CD4-positive, alpha-beta memory T cell (primary cell): Measurements from ENCODE around the gene RGS10. TPM values are rescaled to one million over a fixed set of nuclear protein-coding genes. Genes with fewer than 3 reads are reported as not detected.

Experiments used
- CTCF ChIA-PET: fragments of 350-600 bp; sonication (Branson Sonifier 250); formaldehyde crosslinking; loops from one replicate; lab custom pipeline; 2021; ENCODE audit warnings: inconsistent platforms; ENCODE audit not compliant: partially characterized antibody; lab: Charles Lee
- POLR2A ChIA-PET: fragments of 350-600 bp; sonication (Branson Sonifier 250); formaldehyde crosslinking; loops from one replicate; lab custom pipeline; 2021; ENCODE audit not compliant: partially characterized antibody; lab: Charles Lee
- DNase-seq, 5 donors: peaks; one replicate each; pipeline versions ENCODE4 v3.0.0 to v3.0.0-alpha.2; 2020 to 2022; ENCODE audit warnings: mixed read lengths in 1 of 5
- H3K27ac ChIP-seq: one replicate; pipeline ENCODE4 v1.7.0; 2013; ENCODE audit warnings: low read depth, low read length
- H3K27me3 ChIP-seq: 2 replicates; pipeline ENCODE4 v1.7.0; 2013; ENCODE audit warnings: mild to moderate bottlenecking, low read length, moderate library complexity; ENCODE audit not compliant: insufficient read depth
- H3K36me3 ChIP-seq: 2 replicates; pipeline ENCODE4 v1.7.0; 2013; ENCODE audit warnings: mild to moderate bottlenecking, low read length, moderate library complexity; ENCODE audit not compliant: insufficient read depth
- H3K4me1 ChIP-seq: 2 replicates; pipeline ENCODE4 v1.7.0; 2013; ENCODE audit warnings: mild to moderate bottlenecking, low read length, moderate library complexity; ENCODE audit not compliant: insufficient read depth
- H3K4me3 ChIP-seq, 2 donors: one replicate each; pipeline ENCODE4 v1.7.0; 2013; ENCODE audit warnings: low read length in 2 of 2, mild to moderate bottlenecking in 1 of 2
- H3K9me3 ChIP-seq, 2 donors: one replicate each; pipeline ENCODE4 v1.7.0; 2013; ENCODE audit warnings: low read length in 2 of 2, control low read depth in 1 of 2; ENCODE audit not compliant: control insufficient read depth in 1 of 2
- H3K27ac Mint-ChIP-seq, 7 donors: one replicate each; pipeline ENCODE4 v1.8.0; 2020 to 2021; ENCODE audit warnings: mixed read lengths in 7 of 7, mild to moderate bottlenecking in 6 of 7, inconsistent platforms in 3 of 7, moderate library complexity in 3 of 7
- H3K27me3 Mint-ChIP-seq, 2 donors: one replicate each; pipeline ENCODE4 v1.8.0; 2020 to 2021; ENCODE audit warnings: mixed read lengths in 2 of 2
- H3K36me3 Mint-ChIP-seq, 2 donors: one replicate each; pipeline ENCODE4 v1.8.0; 2020 to 2021; ENCODE audit warnings: mixed read lengths in 2 of 2, inconsistent platforms in 1 of 2, mild to moderate bottlenecking in 1 of 2
- H3K4me1 Mint-ChIP-seq, 4 donors: one replicate each; pipeline ENCODE4 v1.8.0; 2020 to 2021; ENCODE audit warnings: mixed read lengths in 4 of 4, mild to moderate bottlenecking in 1 of 4
- H3K4me3 Mint-ChIP-seq, 8 donors: one replicate each; pipeline ENCODE4 v1.8.0; 2020 to 2021; ENCODE audit warnings: mixed read lengths in 8 of 8, mild to moderate bottlenecking in 7 of 8, moderate library complexity in 6 of 8, inconsistent platforms in 3 of 8
- H3K9me3 Mint-ChIP-seq, 8 donors: one replicate each; pipeline ENCODE4 v1.8.0; 2020 to 2021; ENCODE audit warnings: mixed read lengths in 8 of 8, mild to moderate bottlenecking in 5 of 8, inconsistent platforms in 3 of 8, moderate library complexity in 1 of 8
- intact Hi-C: fragments of 100-400 bp; cut with micrococcal nuclease; formaldehyde crosslinking; loops from one replicate; pipeline ENCODE4 v1.15.1; 2023
- polyA plus RNA-seq, 2 donors: library from polyadenylated mRNA; unstranded; fragments of 300-500 nt; fragmentation: Illumina TruSeq; gene quantifications; one replicate each; pipeline ENCODE4 v1.2.3, GENCODE V29; 2021
- total RNA-seq, 2 experiments: library from RNA; stranded (reverse); gene quantifications; one replicate each; pipeline ENCODE4 v1.2.3, GENCODE V29; 2021

The RGS10 gene
- total and polyA plus RNA-seq, 4 experiments from 2014 or later, result 115 to 187 (median 137) TPM

- intact Hi-C loops, result no loop called here
- Mint-ChIP-seq H3K36me3 (peaks cover 39 to 45% of the 10 kb centered on the region in 2 donors), H3K27me3 (no peaks in the 10 kb centered on the region), H3K9me3 (peaks cover 0 to 1% (median 0%) of the 10 kb centered on the region in 8 donors), H3K4me1 (peaks cover 22 to 62% (median 43%) of the 10 kb centered on the region in 4 donors), H3K4me3 (no peak overlapping the region), H3K27ac (peak overlapping the region in 6 of 7 donors; percentile 61 to 96 (median 84))
- H3K27me3 ChIP-seq, result no peaks in the 10 kb centered on the region
- DNase-seq, result no peak
- no peaks in the 10 kb centered on the region for H3K9me3 ChIP-seq
- H3K4me3 ChIP-seq, result no peak overlapping the region
- H3K36me3 ChIP-seq, result peaks cover 41% of the 10 kb centered on the region
- H3K27ac ChIP-seq, result no peak overlapping the region
- ChIA-PET POLR2A (interaction anchor here (4.8 kb wide), 1 partner anchor 20 kb away, joined by 107 read pairs; the partner anchor contains the start of gene RGS10), CTCF (no interaction called here)
- H3K4me1 ChIP-seq, result peaks cover 53% of the 10 kb centered on the region
Observed at GRCh38 chr10:119520283-119520682, 22.2 kb downstream of the RGS10 start.

- H3K4me3 ChIP-seq, result no peak overlapping the region
- H3K4me1 ChIP-seq, result peaks cover 60% of the 10 kb centered on the region
- no peaks in the 10 kb centered on the region for H3K27me3 Mint-ChIP-seq
- H3K36me3 Mint-ChIP-seq, result peaks cover 37 to 39% of the 10 kb centered on the region in 2 donors
- CTCF ChIA-PET, result interaction anchor here (1.3 to 4.2 kb wide), 3 partner anchors 24 to 74 kb away, joined by 4 to 57 read pairs (median 13); partner anchors contain the start of gene RGS10
- peak overlapping the region; percentile 94 to 97 (median 96) for H3K27ac Mint-ChIP-seq
- DNase-seq, result no peak
- H3K4me1 Mint-ChIP-seq, result peaks cover 22 to 67% (median 47%) of the 10 kb centered on the region in 4 donors
- POLR2A ChIA-PET, result interaction anchor here (0.9 to 4.8 kb wide), 4 partner anchors 16 to 29 kb away, joined by 5 to 107 read pairs (median 50); partner anchors contain the start of gene RGS10
- peaks cover 0 to 1% (median 0%) of the 10 kb centered on the region in 8 donors for H3K9me3 Mint-ChIP-seq
- H3K27me3 ChIP-seq, result no peaks in the 10 kb centered on the region
- H3K36me3 ChIP-seq, result peaks cover 36% of the 10 kb centered on the region
- intact Hi-C loops, result loop anchor here (5.0 kb wide), 1 partner anchor 42 kb away; no protein-coding TSS in a partner anchor
- H3K4me3 Mint-ChIP-seq, result peak overlapping the region in 5 of 8 donors; percentile 25 to 79 (median 66)
- no peaks in the 10 kb centered on the region for H3K9me3 ChIP-seq
- peak overlapping the region; percentile 38 for H3K27ac ChIP-seq
Observed at GRCh38 chr10:119518936-119519335, 23.6 kb downstream of the RGS10 start.

GRCh38 chr10:119518176-119518575 is 24.3 kb downstream of the RGS10 start:
- no peaks in the 10 kb centered on the region for H3K27me3 ChIP-seq
- intact Hi-C loops, result loop anchor here (5.0 kb wide), 1 partner anchor 41 kb away; no protein-coding TSS in a partner anchor
- ChIA-PET POLR2A (interaction anchor here (0.6 to 4.8 kb wide), 14 partner anchors 9 to 311 kb away, joined by 3 to 107 read pairs (median 4); partner anchors contain the start of genes GRK5 and RGS10), CTCF (interaction anchor here (0.6 to 4.2 kb wide), 7 partner anchors 8 to 318 kb away, joined by 3 to 57 read pairs (median 5); partner anchors contain the start of gene RGS10)
- Mint-ChIP-seq H3K27ac (peak overlapping the region; percentile 88 to 97 (median 95)), H3K9me3 (peaks cover 0 to 1% (median 0%) of the 10 kb centered on the region in 8 donors), H3K4me1 (peaks cover 22 to 63% (median 47%) of the 10 kb centered on the region in 4 donors), H3K27me3 (no peaks in the 10 kb centered on the region), H3K4me3 (peak overlapping the region in 6 of 8 donors; percentile 32 to 82 (median 80)), H3K36me3 (peaks cover 38 to 39% of the 10 kb centered on the region in 2 donors)
- no peaks in the 10 kb centered on the region for H3K9me3 ChIP-seq
- peak in 1 of 5 donors; percentile 35 for DNase-seq
- H3K4me3 ChIP-seq, result peak overlapping the region; percentile 3 to 36
- peaks cover 34% of the 10 kb centered on the region for H3K36me3 ChIP-seq
- H3K27ac ChIP-seq, result peak overlapping the region; percentile 70
- peaks cover 60% of the 10 kb centered on the region for H3K4me1 ChIP-seq

- Histone ChIP-seq H3K9me3 (no peaks in the 10 kb centered on the region), H3K36me3 (peaks cover 35% of the 10 kb centered on the region), H3K4me1 (peaks cover 60% of the 10 kb centered on the region), H3K27me3 (no peaks in the 10 kb centered on the region), H3K4me3 (peak overlapping the region; percentile 23 to 36), H3K27ac (peak overlapping the region; percentile 70)
- Mint-ChIP-seq H3K4me3 (peak overlapping the region; percentile 50 to 82 (median 79)), H3K4me1 (peaks cover 22 to 63% (median 47%) of the 10 kb centered on the region in 4 donors), H3K9me3 (peaks cover 0 to 1% (median 0%) of the 10 kb centered on the region in 8 donors), H3K36me3 (peaks cover 32 to 35% of the 10 kb centered on the region in 2 donors), H3K27ac (peak overlapping the region; percentile 88 to 97 (median 95)), H3K27me3 (no peaks in the 10 kb centered on the region)
- ChIA-PET CTCF (interaction anchor here (0.6 to 4.2 kb wide), 14 partner anchors 8 to 318 kb away, joined by 3 to 57 read pairs (median 4); partner anchors contain the start of gene RGS10), POLR2A (interaction anchor here (0.6 to 4.8 kb wide), 17 partner anchors 15 to 310 kb away, joined by 3 to 107 read pairs (median 4); partner anchors contain the start of genes GRK5, INPP5F and RGS10)
- intact Hi-C loops, result loop anchor here (5.0 kb wide), 1 partner anchor 40 kb away; no protein-coding TSS in a partner anchor
- DNase-seq, result peak; percentile 27 to 78 (median 45)
Observed at GRCh38 chr10:119517235-119518141, 25.0 kb downstream of the RGS10 start.

- no peaks in the 10 kb centered on the region for H3K27me3 ChIP-seq
- DNase-seq, result peak; percentile 53 to 81 (median 62)
- Mint-ChIP-seq H3K4me3 (peak overlapping the region; percentile 50 to 82 (median 79)), H3K27me3 (no peaks in the 10 kb centered on the region), H3K9me3 (peaks cover 0 to 1% (median 0%) of the 10 kb centered on the region in 8 donors), H3K27ac (peak overlapping the region; percentile 88 to 97 (median 95)), H3K4me1 (peaks cover 24 to 60% (median 47%) of the 10 kb centered on the region in 4 donors), H3K36me3 (peaks cover 30 to 33% of the 10 kb centered on the region in 2 donors)
- peaks cover 60% of the 10 kb centered on the region for H3K4me1 ChIP-seq
- CTCF ChIA-PET, result interaction anchor here (0.8 to 4.2 kb wide), 12 partner anchors 9 to 317 kb away, joined by 3 to 57 read pairs (median 4); partner anchors contain the start of gene RGS10
- no peaks in the 10 kb centered on the region for H3K9me3 ChIP-seq
- H3K4me3 ChIP-seq, result peak overlapping the region; percentile 22 to 23
- H3K36me3 ChIP-seq, result peaks cover 36% of the 10 kb centered on the region
- POLR2A ChIA-PET, result interaction anchor here (0.6 to 4.8 kb wide), 10 partner anchors 15 to 209 kb away, joined by 3 to 107 read pairs (median 7); partner anchors contain the start of genes INPP5F and RGS10
- intact Hi-C loops, result loop anchor here (1.0 to 5.0 kb wide), 3 partner anchors 14 to 39 kb away; partner anchors contain the start of gene RGS10
- H3K27ac ChIP-seq, result peak overlapping the region; percentile 70
Observed at GRCh38 chr10:119516381-119517234, 25.9 kb downstream of the RGS10 start.
